COLO668 (cell line): ENCODE measurements around the gene CRYGA.
"Not testable (repeated sequence)": the region's sequence is repeated elsewhere in the genome, so short reads cannot be mapped to it uniquely, and the experiment has no call there.

Experiments
- DNase-seq: peaks from one replicate; lab custom pipeline; 2025; ENCODE audit not compliant: unreplicated experiment; lab: John Stamatoyannopoulos, UW

The CRYGA gene

GRCh38 chr2:208127090-208127489 lies 36.3 kb downstream of the CRYGA start:
- DNase-seq: no peak

- DNase-seq: no peak
Measured at GRCh38 chr2:208125251-208125650, 38.1 kb downstream of the CRYGA start.

- DNase-seq: not testable (repeated sequence)
Measured at GRCh38 chr2:208124013-208124715, 39.2 kb downstream of the CRYGA start, which contains the start of gene CRYGD. Gene CRYGD (minus strand): TSS chr2:208124524. CDS start chr2:208124473, 51 bp downstream.

GRCh38 chr2:208122248-208122647 lies 41.1 kb downstream of the CRYGA start:
- no peak for DNase-seq

GRCh38 chr2:208118918-208119317 lies 44.5 kb downstream of the CRYGA start:
- no peak for DNase-seq

- not testable (repeated sequence) for DNase-seq
Measured at GRCh38 chr2:208117390-208117789, 46.0 kb downstream of the CRYGA start.

- DNase-seq: peak; percentile 68
Measured at GRCh38 chr2:208112969-208113368, 50.4 kb downstream of the CRYGA start.

GRCh38 chr2:208112273-208112745 lies 51.1 kb downstream of the CRYGA start:
- DNase-seq: not testable (repeated sequence)
